Measurements from ENCODE around the gene BMP7.

The BMP7 gene

DNA sequence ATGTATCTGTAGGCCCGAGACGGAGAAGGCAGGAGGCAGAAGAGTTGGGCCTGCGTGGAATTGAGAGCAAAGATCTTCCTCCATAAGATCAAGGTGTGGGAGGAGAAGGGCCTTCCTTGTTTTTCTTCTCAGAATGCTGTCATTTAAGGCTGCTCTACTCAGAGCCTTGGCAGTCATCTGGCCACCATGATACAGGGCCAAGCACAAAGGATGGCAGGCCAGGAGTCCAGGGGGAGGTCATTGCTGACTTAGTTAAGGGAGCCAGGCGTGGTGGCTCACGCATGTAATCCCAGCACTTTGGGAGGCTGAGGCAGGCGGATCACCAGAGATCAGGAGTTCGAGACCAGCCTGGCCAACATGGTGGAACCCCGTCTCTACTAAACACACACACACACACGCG, 137.1 kb downstream of the BMP7 start:
- H3K4me3 ChIP-seq (ENCODE audit: low read length), result no peak overlapping the region
- TF ChIP-seq, protein P1, sequence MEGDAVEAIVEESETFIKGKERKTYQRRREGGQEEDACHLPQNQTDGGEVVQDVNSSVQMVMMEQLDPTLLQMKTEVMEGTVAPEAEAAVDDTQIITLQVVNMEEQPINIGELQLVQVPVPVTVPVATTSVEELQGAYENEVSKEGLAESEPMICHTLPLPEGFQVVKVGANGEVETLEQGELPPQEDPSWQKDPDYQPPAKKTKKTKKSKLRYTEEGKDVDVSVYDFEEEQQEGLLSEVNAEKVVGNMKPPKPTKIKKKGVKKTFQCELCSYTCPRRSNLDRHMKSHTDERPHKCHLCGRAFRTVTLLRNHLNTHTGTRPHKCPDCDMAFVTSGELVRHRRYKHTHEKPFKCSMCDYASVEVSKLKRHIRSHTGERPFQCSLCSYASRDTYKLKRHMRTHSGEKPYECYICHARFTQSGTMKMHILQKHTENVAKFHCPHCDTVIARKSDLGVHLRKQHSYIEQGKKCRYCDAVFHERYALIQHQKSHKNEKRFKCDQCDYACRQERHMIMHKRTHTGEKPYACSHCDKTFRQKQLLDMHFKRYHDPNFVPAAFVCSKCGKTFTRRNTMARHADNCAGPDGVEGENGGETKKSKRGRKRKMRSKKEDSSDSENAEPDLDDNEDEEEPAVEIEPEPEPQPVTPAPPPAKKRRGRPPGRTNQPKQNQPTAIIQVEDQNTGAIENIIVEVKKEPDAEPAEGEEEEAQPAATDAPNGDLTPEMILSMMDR (conservative IDR thresholded peaks at IDR 0.05; ENCODE audit: low read length), result no peak
- DNase-seq (ENCODE audit: low read depth), result no peak

DNA sequence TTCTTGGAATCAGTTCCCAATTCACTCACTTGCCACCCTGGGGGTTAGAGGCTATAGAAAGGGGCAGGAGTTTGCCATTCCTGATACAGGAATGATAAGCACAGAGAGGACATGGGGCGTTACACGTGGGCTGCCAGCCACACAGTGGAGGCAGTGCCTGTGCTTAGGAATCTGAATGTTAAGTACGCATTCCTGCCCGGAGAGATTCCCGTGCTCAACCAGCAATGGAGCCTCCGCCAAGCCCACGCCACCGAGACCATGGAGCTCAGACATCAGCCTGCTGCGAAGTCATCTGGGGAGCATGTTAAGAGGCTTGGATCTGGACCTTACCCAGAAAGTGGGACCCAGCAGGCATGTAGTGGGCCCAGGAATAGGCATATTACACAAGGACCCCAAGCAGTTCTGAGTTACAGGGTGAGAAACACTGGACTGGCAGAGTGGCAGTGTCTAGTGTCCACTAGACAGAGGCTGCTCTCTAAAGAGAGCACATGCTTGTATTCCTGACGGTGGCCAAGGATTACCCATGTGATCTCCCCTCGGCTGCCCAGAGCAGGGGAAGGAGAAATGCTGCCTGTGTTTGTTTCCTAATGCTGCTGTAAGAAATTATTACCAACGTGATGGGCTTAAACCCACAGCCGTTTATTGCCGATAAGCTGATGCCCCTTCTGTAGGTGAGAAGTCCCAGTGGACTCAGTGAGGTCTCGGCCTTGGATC, 138.2 kb downstream of the BMP7 start:
- no peak overlapping the region for H3K4me3 ChIP-seq (ENCODE audit: low read length)
- TF ChIP-seq, protein P1 (conservative IDR thresholded peaks at IDR 0.05; ENCODE audit: low read length), result no peak
- no peak for DNase-seq (ENCODE audit: low read depth)

DNA sequence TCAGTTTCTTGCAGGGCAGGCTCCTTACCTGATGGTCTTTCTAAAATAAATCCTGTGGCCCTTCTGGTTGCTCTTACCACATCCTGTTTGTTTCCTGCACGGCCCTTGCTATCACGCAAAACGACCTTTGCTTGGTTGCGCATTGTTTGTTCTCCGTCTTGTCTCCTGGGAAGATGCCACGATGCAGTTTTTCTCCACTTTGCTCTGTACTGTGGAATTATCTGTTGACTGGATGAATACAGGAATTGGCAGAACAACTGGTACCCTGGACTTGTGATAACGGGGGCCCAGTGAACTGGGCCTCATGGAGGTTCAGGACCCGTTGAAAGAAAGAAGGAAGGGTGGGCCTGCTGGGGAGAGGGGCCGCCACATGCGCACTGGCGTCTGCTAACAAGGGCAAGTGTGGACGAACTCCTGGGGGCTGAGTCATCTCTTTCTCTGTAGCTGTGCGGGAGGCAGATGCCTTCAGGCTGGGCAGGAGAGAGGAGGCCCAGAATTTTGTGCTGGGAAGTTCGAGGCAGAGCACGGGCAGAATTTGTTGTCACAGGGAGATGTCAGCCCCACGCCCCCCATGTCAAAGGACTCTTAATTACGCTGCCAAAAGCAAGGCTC, 139.9 kb downstream of the BMP7 start:
- H3K4me3 ChIP-seq (ENCODE audit: low read length), result no peak overlapping the region
- DNase-seq (ENCODE audit: low read depth), result no peak
- TF ChIP-seq, protein P1 (conservative IDR thresholded peaks at IDR 0.05; ENCODE audit: low read length), result no peak

DNA sequence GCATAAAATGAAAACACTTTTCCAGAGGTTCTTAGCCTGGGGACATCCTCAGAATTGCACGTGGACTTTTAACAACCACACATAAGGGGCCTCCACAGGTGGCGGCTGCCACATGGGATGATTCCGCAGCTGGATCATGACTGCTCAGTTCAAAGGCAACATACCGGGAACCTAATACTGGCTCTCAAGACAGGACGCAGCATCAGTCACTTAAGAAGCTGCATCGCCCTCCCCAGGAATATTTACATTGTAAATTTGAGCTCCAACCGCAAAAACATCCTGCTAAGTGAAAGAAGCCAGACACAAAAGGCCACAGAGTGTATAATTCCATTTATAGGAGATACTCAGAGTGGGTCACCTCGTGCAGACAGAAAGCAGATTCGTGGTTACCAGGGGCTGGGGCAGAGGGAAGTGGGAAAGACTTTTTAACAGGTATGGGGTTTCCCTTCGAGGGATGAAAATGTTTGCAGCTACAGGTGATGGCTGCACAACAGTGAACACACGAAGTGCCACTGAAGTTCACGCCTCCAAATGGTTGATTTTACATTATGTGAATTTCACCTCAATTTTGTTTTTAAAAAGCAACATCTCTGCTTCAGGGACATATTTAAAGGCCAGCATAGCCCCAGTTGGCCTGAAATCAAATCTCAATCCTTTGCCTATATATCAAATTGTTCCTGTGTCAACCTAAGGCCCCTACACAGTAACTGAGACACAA, 141.5 kb downstream of the BMP7 start:
- DNase-seq (ENCODE audit: low read depth), result no peak
- TF ChIP-seq, protein P1 (conservative IDR thresholded peaks at IDR 0.05; ENCODE audit: low read length), result no peak
- H3K4me3 ChIP-seq (ENCODE audit: low read length), result no peak overlapping the region

DNA sequence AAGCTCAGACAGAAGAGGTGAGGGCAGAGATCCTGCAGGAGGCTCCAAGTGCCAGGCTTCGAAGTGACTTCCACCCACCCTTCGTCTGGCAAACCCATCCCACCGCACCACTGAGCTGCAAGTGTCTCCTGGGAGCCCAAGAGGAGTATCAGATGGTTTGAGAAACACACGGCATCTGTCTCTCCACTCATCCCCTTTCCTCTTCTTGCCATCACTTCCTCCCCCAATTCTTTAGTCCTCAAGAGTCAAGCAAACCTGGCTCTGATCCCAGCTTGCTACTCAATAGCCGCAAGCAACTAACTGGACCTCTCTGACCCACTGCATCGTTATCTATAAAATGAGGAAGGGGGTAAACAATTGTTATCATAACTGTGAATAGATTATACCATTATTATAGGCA, 142.1 kb downstream of the BMP7 start:
- no peak overlapping the region for H3K4me3 ChIP-seq (ENCODE audit: low read length)

DNA sequence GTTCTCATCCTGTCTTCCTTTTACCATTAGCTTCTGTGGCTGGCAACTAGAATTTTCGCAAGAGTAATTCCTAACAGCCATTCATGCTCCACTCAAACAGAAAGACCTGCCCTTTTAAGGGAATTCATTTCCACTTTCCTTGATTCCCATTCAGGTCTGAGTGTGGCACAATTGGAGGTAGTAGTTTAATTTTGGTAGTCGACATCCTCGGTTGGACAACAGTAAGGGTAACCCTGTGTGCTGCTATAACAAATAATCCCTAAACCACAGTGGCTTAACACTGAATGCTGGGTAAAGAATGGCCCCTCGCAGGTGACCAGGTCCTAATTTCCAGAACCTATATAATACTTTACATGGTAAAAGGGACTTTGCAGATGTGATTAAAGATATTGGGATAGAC, 142.9 kb downstream of the BMP7 start:
- no peak for DNase-seq (ENCODE audit: low read depth)
- TF ChIP-seq, protein P1 (conservative IDR thresholded peaks at IDR 0.05; ENCODE audit: low read length), result no peak

More for the DNA sequence above, 142.1 kb downstream of the BMP7 start:
- TF ChIP-seq, protein P1 (conservative IDR thresholded peaks at IDR 0.05; ENCODE audit: low read length), result no peak
- DNase-seq (ENCODE audit: low read depth), result no peak

More for the DNA sequence above, 142.9 kb downstream of the BMP7 start:
- H3K4me3 ChIP-seq (ENCODE audit: low read length), result no peak overlapping the region

Measured in AG10803 (cell line).